H4 (cell line): ENCODE measurements around the gene BCL2A1. TPM values are rescaled to one million over a fixed set of nuclear protein-coding genes. Genes with fewer than 3 reads are reported as not detected.
"Not testable (repeated sequence)": the region's sequence is repeated elsewhere in the genome, so short reads cannot be mapped to it uniquely, and the experiment has no call there.

Experiments
- DNase-seq: peaks from one replicate; pipeline ENCODE4 v3.0.0-alpha.2; 2015; ENCODE audit warnings: low spot score
- total RNA-seq: library from RNA; depleted of rRNA; stranded (reverse); fragments of >200 nt; shearing (Covaris generic); gene quantifications from 2 replicates; pipeline ENCODE4 v1.2.3, GENCODE V29; 2014; rRNA removed

Gene BCL2A1
- total RNA-seq, 1 experiment from 2014 or later, result not detected

DNA sequence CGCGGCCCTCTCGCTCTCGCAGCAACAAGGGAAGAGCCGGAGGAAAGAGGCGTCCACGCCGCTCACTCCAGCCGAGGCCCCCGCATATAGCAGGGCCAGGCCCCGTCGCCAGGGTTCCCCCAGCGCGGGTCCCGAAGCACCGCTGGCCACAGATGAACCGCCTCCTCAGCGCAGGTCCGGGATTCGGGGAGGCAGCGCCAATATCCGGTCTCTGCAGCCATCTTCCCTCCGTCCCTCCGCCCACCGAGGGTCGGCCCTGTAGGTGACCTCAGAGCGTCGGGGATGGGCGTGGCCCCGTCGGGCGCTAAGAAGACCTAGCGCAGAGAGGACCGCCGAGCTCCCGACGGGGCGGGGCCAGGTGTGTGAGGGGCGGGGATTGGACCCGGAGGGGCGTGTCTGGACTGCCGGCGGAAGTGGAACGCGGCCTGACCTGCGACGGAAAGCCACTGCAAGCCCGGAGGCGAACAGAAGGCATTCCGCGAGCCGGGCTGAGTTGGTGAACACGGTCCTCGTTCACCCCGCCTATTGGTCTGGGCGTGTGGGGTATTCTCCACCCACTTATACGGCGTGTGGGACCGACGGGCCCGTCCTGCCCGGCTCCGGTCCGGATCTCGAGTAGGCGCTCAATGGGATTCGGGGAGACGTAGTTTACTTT lies 47.4 kb downstream of the BCL2A1 start:
- peak; percentile 96 for DNase-seq

DNA sequence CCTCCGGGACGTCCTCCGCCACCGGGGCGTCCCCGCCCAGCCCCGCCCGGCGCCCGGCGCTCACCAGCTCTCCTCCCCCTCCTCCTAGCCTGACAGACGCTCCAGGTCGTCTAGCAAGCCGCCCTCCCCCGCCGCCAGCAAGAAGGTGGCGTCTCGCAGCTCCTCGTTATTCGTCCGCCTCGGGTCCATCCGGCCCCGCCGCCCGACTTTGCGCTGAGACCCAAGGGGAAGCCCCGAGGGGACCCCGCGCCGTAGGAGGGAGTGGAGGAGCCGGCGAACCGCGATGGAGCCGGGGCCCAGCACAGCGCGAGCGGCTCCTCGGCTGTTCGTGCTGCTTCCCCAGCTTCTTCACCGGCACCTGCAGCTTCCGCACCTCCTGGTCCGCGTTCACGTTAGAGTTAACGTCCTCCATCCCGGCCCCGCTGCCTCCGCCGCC lies 47.9 kb downstream of the BCL2A1 start:
- peak; percentile 43 for DNase-seq

DNA sequence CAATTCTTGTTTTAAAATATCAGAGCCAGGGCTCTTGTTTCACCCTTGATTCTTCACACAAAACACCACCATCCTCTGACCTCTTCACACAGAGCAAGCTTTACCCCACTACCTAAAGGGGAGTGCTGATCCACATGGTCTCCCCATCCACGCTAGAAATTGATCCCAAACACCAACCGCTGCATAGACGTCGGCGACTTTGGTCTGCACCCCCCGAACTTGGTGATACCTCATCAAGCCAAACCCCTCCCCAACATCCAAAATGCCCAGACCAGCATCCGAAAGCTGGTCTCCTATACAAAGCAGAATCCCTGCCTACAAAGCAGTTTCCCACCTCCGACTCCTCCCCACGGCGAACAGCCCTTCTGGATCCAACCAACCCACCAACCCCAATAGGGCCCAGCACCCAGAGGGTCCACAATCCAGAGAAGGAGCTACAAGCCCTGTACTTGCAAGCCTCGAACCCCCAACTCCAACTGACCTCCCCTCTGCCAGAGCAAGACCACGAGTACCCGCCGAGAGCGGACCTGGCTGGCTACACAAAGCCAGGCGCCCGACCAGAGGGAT lies 48.4 kb downstream of the BCL2A1 start:
- DNase-seq, result no peak

DNA sequence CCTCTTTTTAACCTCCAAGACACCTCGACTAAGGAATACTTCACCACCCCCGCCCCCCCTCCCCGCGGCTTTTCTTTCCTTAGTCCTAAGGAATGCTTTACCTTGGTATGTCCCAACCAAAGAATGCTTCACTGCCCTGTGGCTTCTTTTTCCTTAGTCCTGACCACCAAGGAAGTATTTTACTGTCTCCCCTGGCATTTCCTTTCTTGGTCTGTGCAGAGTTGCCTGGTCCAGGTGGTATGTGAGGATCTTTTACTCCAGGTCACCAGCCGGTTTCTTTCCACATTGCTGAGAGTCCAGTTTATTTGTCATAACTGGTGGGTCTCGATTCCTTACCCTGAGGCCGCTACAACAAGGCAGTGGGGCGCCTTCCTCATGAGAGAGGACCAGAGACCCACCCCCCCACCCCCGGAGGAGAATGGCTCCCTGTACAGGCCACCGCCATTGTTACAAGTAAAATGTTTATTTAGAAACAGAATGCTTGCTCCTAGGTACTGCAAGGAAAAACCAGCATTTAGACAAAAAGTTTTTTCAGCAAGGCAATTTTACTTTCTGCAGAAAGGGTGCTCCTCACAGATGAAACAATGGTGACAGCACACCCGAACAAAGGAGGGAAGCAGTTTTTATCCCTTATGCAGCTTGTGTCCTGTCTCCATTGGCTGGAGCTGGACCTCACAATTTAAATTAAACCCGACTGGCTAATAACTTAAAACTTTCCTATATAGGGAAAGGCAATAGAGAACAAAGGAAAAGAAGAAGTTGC lies 51.1 kb downstream of the BCL2A1 start:
- DNase-seq, result no peak

DNA sequence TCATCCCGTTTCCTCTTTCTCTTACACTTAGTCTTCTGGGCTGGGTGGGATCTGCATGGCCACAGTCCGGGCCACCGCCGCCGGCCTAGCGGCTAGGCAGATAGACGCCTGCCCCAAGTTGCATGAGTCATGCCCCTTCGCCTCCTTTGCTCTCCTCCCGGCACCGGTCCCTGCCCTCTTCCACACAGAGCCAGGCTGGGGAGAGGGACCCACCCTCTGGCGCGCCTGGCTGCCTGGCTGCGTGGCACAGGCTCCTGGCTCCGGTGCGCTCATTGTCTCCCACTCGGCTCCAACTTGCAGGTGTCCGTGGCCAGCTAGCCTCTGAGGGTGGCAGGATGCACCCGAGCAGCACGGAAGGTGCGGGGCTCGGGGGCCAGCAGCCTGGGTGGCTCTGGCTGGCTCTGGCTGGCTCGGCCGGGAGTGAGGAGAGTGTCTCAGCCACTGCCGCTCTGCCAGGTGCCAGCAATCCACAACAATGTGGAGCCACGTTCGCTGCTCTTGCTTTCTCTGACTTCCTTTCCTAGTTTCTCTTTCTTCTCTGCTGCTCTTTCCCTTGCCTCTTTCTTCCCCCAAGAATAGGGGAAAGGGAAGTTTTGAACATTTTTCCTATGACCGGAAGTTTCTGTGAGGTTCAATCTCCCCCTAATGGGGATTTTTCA lies 51.8 kb downstream of the BCL2A1 start:
- DNase-seq, result no peak

DNA sequence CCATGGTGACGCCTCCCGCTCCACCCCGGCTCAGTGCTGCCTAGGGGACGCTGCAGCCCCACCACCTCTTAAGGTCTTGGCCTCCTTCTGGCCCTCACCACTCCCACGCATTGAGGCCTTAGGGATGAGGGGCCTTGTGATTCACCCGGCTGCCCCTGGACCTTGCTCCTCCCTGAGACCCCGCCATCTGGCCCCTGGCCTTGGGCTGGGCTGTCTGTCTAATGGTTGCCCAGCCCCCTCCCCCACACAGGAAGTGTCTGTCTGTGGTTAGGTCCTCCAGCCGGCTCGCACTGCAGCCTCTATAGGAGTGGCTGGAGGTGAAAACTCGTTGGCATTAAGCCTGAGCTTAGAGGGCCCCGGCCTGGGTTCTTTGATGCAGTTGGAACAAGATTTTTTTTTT lies 52.7 kb downstream of the BCL2A1 start:
- no peak for DNase-seq

DNA sequence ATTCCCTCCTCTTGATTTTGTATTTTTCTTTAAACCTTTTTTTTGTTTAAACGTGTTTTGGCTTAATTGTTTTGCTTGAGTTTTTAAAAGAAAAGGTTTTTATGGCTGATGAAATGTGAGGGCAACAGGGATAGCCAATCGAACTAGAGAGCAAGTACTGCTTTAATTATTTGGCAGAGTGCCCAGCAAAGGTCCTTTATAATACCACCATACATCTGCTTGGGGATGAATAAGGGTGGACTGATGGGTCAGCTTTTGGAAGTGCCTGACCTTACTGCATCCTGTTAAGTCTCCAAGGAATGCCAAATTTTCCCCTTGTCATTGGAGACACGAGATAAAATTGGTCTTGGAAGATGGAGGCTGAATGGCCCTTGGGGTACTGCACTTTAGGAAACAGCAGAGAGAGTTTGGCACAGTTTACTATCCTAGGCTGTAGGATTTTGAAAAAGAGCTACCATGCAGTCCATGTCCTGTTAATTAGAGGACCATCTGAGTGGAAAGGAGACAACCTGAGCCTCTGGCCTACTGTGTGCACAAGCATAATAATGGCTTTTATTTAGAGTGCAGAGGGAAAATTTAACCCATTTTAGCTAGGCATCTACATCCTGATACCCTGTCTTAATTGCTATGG lies 54.4 kb downstream of the BCL2A1 start:
- no peak for DNase-seq

DNA sequence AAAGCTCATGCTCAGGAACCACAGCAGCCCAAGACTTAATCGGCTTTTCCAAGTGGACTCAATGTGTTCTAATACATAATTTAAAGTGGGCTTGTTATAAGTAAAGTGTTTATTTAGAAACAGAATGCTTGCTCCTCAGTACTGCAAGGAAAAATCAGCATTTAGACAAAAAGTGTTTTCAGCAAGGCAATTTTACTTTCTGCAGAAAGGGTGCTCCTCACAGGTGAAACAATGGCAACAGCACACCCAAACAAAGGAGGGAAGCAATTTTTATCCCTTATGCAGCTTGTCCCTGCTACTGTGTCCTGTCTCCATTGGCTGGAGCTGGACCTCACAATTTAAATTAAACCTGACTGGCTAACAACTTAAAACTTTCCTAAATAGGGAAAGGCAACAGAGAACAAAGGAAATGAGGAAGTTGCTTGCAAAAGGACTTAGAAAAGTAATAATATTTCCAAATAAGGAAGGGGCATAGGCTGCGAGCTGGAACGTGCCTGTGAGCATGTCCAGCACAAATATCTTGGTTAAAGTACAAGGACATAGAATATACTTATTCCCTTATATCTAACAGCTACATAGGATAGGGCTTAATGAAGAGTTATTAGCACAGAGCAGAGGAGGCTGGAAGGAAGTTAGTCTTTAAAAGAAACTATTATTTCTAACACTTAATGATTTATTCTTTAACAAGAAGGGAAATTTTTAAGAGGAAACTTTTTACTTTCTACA lies 55.1 kb downstream of the BCL2A1 start:
- not testable (repeated sequence) for DNase-seq

DNA sequence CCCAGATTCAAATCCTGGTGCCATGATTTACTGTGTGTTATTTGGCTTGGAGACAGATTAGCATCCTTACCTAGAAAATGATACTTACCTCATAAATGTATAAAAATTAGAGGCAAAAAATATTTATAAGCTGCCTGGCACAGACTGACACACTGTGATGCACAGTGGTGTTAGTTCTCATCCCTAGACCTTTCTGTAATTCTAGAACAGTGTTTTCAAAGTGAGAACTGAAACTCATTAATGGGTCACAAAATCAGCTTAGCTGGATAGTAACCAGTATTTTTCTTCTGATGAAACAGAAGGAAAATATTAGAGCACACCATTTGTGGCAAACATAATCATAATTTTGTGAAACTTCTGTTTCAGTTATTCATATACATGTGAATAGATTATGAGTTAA lies 56.3 kb downstream of the BCL2A1 start:
- no peak for DNase-seq

Other genes with a start within 250 kb of the BCL2A1 start
- gene MTHFS, start 74.2 kb downstream of the BCL2A1 start, total RNA-seq, result 40.3 and 51.9 TPM in 2 replicates
- gene ZFAND6, start 88.5 kb upstream of the BCL2A1 start, total RNA-seq, result 140 and 179 TPM in 2 replicates
- gene FAH, start 181.8 kb upstream of the BCL2A1 start, total RNA-seq, result 50.3 and 56.6 TPM in 2 replicates